ENCODE results near the gene ZNF366.

- TF ChIP-seq EZH2 (IDR thresholded peaks at IDR 0.05; ENCODE audit: insufficient read depth, low read length): no peak
- TF ChIP-seq, protein P1, sequence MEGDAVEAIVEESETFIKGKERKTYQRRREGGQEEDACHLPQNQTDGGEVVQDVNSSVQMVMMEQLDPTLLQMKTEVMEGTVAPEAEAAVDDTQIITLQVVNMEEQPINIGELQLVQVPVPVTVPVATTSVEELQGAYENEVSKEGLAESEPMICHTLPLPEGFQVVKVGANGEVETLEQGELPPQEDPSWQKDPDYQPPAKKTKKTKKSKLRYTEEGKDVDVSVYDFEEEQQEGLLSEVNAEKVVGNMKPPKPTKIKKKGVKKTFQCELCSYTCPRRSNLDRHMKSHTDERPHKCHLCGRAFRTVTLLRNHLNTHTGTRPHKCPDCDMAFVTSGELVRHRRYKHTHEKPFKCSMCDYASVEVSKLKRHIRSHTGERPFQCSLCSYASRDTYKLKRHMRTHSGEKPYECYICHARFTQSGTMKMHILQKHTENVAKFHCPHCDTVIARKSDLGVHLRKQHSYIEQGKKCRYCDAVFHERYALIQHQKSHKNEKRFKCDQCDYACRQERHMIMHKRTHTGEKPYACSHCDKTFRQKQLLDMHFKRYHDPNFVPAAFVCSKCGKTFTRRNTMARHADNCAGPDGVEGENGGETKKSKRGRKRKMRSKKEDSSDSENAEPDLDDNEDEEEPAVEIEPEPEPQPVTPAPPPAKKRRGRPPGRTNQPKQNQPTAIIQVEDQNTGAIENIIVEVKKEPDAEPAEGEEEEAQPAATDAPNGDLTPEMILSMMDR (IDR thresholded peaks at IDR 0.05; ENCODE audit: insufficient read depth, low read depth, low read length): no peak
Observed at GRCh38 chr5:72529383-72529782, 22.2 kb upstream of the ZNF366 start.

All from astrocyte (in vitro differentiated cells and primary cell).